Endothelial cell of umbilical vein (primary cell): ENCODE results near the gene PIN1. TPM values are rescaled to one million over a fixed set of nuclear protein-coding genes. Genes with fewer than 3 reads are reported as not detected.

ENCODE experiments used
- BruUV-seq: library from RNA; stranded (reverse); fragments of 400-500 nt; replicated peaks from 2 replicates; lab custom pipeline; 2021; lab: Mats Ljungman, UMichigan
- CTCF ChIA-PET: fragments of 300-600, 350-600 bp; sonication (Branson Sonifier 250); formaldehyde crosslinking; loops from one replicate; lab custom pipeline; 2021; ENCODE audit warnings: antibody characterized with exemption, inconsistent platforms; lab: Charles Lee
- POLR2A ChIA-PET: fragments of 300-600, 350-600 bp; sonication (Branson Sonifier 250); formaldehyde crosslinking; loops from one replicate; lab custom pipeline; 2021; ENCODE audit warnings: antibody characterized with exemption, inconsistent platforms; lab: Charles Lee
- DNase-seq: peaks from one replicate; pipeline ENCODE4 v3.0.0-alpha.2; 2011; ENCODE audit warnings: low read depth, low spot score
- FAIRE-seq: peaks from 2 replicates; lab custom pipeline; 2011; peaks lifted over from hg19 to GRCh38; lab: Jason Lieb, UNC
- H2AFZ ChIP-seq: 2 replicates; pipeline ENCODE4 v1.6.0; 2012; ENCODE audit warnings: low read depth, low read length, control low read depth, inconsistent platforms
- H3K27ac ChIP-seq: 2 replicates; pipeline ENCODE4 v1.5.1; 2011; ENCODE audit warnings: low read depth, mild to moderate bottlenecking, control low read depth, low read length, moderate library complexity; ENCODE audit not compliant: insufficient read depth
- H3K27me3 ChIP-seq, 2 experiments: 2 replicates each; pipeline versions ENCODE4 v1.6.0 to v1.6.1; 2011; ENCODE audit warnings: low read length in 2 of 2, mixed read lengths in 1 of 2; ENCODE audit not compliant: control insufficient read depth in 2 of 2, insufficient read depth in 2 of 2
- H3K36me3 ChIP-seq, 2 experiments: 2 replicates in 1 of 2; 3 replicates in 1 of 2; pipeline ENCODE4 v1.5.1; 2011; ENCODE audit warnings: low read length in 2 of 2, mild to moderate bottlenecking in 1 of 2, moderate library complexity in 1 of 2; ENCODE audit not compliant: control insufficient read depth in 2 of 2, insufficient read depth in 2 of 2; ENCODE audit errors: extremely low read depth in 1 of 2
- H3K4me1 ChIP-seq: 3 replicates; pipeline ENCODE4 v1.5.1; 2011; ENCODE audit warnings: mild to moderate bottlenecking, low read length; ENCODE audit not compliant: control insufficient read depth, insufficient read depth; ENCODE audit errors: extremely low read depth
- H3K4me2 ChIP-seq: 2 replicates; pipeline ENCODE4 v1.6.1; 2011; ENCODE audit warnings: low read length, control low read depth, mixed read lengths; ENCODE audit not compliant: insufficient read depth
- H3K4me3 ChIP-seq, 3 experiments: fragments of 200-600 bp in 1 of 3; sonication (generic), shearing (Covaris generic) in 1 of 3; replicated peaks in 1 of 3; 2 replicates each; pipeline ENCODE4 v1.5.1; 2011 to 2016; ENCODE audit warnings: control low read depth in 3 of 3, low read length in 3 of 3, mild to moderate bottlenecking in 2 of 3, inconsistent platforms in 1 of 3, low read depth in 1 of 3, moderate library complexity in 1 of 3; ENCODE audit not compliant: insufficient read depth in 1 of 3
- H3K79me2 ChIP-seq: 2 replicates; pipeline ENCODE4 v1.6.0; 2012; ENCODE audit warnings: low read length, inconsistent platforms; ENCODE audit not compliant: control insufficient read depth, insufficient read depth
- H3K9ac ChIP-seq: replicated peaks from 2 replicates; pipeline ENCODE3; 2011; ENCODE audit warnings: low read length, control low read depth; ENCODE audit not compliant: insufficient read depth; ENCODE audit errors: extremely low read depth
- H3K9me1 ChIP-seq: replicated peaks from 3 replicates; pipeline ENCODE4 v1.6.0; 2011; ENCODE audit warnings: mild to moderate bottlenecking, low read length; ENCODE audit not compliant: control insufficient read depth, insufficient read depth; ENCODE audit errors: extremely low read depth
- H3K9me3 ChIP-seq: replicated peaks from 2 replicates; pipeline ENCODE4 v1.5.1; 2012; ENCODE audit warnings: low read length, inconsistent platforms; ENCODE audit not compliant: control insufficient read depth, insufficient read depth
- H4K20me1 ChIP-seq: replicated peaks from 2 replicates; pipeline ENCODE3; 2011; ENCODE audit warnings: mild to moderate bottlenecking, low read length; ENCODE audit not compliant: control insufficient read depth, insufficient read depth; ENCODE audit errors: extremely low read depth
- CTCF ChIP-seq, 2 donors: IDR thresholded peaks; 1 replicate in 1 of 2; 2 replicates in 1 of 2; pipeline ENCODE4 v1.5.1; 2011; ENCODE audit warnings: low read length in 2 of 2, mild to moderate bottlenecking in 2 of 2, moderate library complexity in 2 of 2, control low read depth in 1 of 2, inconsistent platforms in 1 of 2, low read depth in 1 of 2; ENCODE audit not compliant: insufficient read depth in 1 of 2; ENCODE audit errors: extremely low read depth in 1 of 2
- EZH2 ChIP-seq: IDR thresholded peaks from 2 replicates; pipeline ENCODE4 v1.6.1; 2012; ENCODE audit warnings: borderline replicate concordance, low read depth, mild to moderate bottlenecking, moderate library complexity, low read length, inconsistent platforms; ENCODE audit not compliant: severe bottlenecking
- FOS ChIP-seq: IDR thresholded peaks from 2 replicates; pipeline ENCODE4 v1.6.1; 2011; ENCODE audit warnings: mild to moderate bottlenecking, low read length, moderate library complexity, borderline replicate concordance; ENCODE audit not compliant: insufficient read depth
- GATA2 ChIP-seq: IDR thresholded peaks from 2 replicates; pipeline ENCODE4 v1.7.0; 2011; ENCODE audit warnings: low read depth, mild to moderate bottlenecking, moderate library complexity, mixed read lengths, low read length; ENCODE audit not compliant: insufficient read length, insufficient read depth
- JUN ChIP-seq: IDR thresholded peaks from 2 replicates; pipeline ENCODE4 v1.6.1; 2011; ENCODE audit warnings: borderline replicate concordance, low read depth; ENCODE audit not compliant: insufficient read length, insufficient read depth
- MYC ChIP-seq: IDR thresholded peaks from one replicate; pipeline ENCODE4 v1.6.1; 2011; ENCODE audit warnings: mild to moderate bottlenecking, low read depth, low read length
- POLR2A ChIP-seq: IDR thresholded peaks from 2 replicates; pipeline ENCODE4 v1.6.1; 2012; ENCODE audit warnings: low read depth, mild to moderate bottlenecking, control low read depth, low read length
- POLR2AphosphoS5 ChIP-seq: IDR thresholded peaks from 2 replicates; pipeline ENCODE4 v1.6.1; 2012; ENCODE audit warnings: low read depth, mild to moderate bottlenecking, control low read depth, low read length, moderate library complexity; ENCODE audit not compliant: insufficient read depth
- dilution Hi-C: fragments of 300-500 bp; cut with MboI; formaldehyde crosslinking; loops from one replicate; pipeline ENCODE4 v1.15.0; 2019; ENCODE audit warnings: low sequenced_read_pairs; ENCODE audit not compliant: extremely low pct_ligation_motif_present
- intact Hi-C: fragments of 100-400 bp; cut with micrococcal nuclease; formaldehyde crosslinking; loops from one replicate; pipeline ENCODE4 v1.10.0; 2022
- polyA plus RNA-seq, 4 experiments: library from polyadenylated mRNA; depleted of rRNA in 3 of 4; stranded (reverse) in 3 of 4; unstranded in 1 of 4; fragments of >200 nt; gene quantifications; 2 replicates each; pipeline versions ENCODE4 v1.2.1 to v1.2.3, GENCODE V29; 2011 to 2012; ENCODE audit warnings: missing spikeins in 1 of 4
- total RNA-seq: library from RNA; stranded (reverse); gene quantifications from 2 replicates; pipeline ENCODE4 v1.2.3, GENCODE V29; 2021
- TF ChIP-seq, protein P1 (sequence below): IDR thresholded peaks from 2 replicates; pipeline ENCODE4 v1.6.1; 2011; ENCODE audit not compliant: insufficient read depth, insufficient read length

The PIN1 gene
- total and polyA plus RNA-seq, 2 donors (not counting 3 experiments of a cell fraction or from before 2014, with no cell fraction given), result 97.4 to 115 TPM

GRCh38 chr19:9792206-9793070 lies 42.7 kb upstream of the PIN1 start:
- dilution Hi-C loops, result loop anchor here (10.0 kb wide), 1 partner anchor 168 kb away; the partner anchor contains the start of gene ZNF561
- Histone ChIP-seq H3K4me2 (peak overlapping the region; percentile 57), H3K36me3 (no peaks in the 10 kb centered on the region), H3K27me3 (no peaks in the 10 kb centered on the region), H3K9me1 (no peaks in the 10 kb centered on the region), H3K9ac (peak overlapping the region; percentile 43), H3K4me1 (no peaks in the 10 kb centered on the region), H3K4me3 (peak overlapping the region; percentile 45 to 89 (median 72)), H4K20me1 (no peaks in the 10 kb centered on the region), H2AFZ (peak overlapping the region; percentile 99), H3K79me2 (no peaks in the 10 kb centered on the region), H3K27ac (no peak overlapping the region), H3K9me3 (no peaks in the 10 kb centered on the region)
- ChIA-PET POLR2A (no interaction called here), CTCF (no interaction called here)
- TF ChIP-seq MYC (no peak), JUN (no peak), POLR2AphosphoS5 (no peak), POLR2A (no peak), GATA2 (no peak), EZH2 (no peak), CTCF (IDR thresholded peaks at IDR 0.05; ENCODE audit: extremely low read depth in 1 of 2, insufficient read depth in 1 of 2, low read depth in 1 of 2, low read length in 2 of 2) (no peak), FOS (no peak)
- TF ChIP-seq, protein P1, sequence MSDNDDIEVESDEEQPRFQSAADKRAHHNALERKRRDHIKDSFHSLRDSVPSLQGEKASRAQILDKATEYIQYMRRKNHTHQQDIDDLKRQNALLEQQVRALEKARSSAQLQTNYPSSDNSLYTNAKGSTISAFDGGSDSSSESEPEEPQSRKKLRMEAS, result no peak
- DNase-seq, result peak; percentile 93
- intact Hi-C loops, result loop anchor here (1.0 to 2.0 kb wide), 5 partner anchors 24 to 484 kb away; partner anchors contain the start of genes FBXL12, ZNF561, ZNF562 and ZNF699
- FAIRE-seq, result peak; percentile 76
- BruUV-seq, result no TSS peak
